ENCODE data around the gene EXOC4.

DNA sequence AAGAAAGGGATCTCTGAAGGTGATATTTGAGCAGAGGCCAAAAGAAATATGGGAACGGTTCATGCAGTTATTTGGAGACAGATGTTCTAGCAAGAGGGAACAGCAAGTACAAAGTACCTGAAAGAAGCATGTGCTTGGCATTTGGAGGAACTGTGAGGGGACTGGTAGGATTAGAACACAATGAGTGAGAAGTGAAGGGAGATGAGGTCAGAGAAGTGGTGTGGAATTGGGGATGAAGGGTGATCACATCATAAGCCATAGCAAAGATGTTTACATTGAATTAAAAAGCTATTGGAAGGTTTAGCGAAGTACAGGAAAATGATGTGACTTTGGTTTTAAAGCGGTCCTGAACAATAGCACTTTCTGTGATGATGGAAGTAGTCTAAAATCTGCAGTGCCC lies 471.8 kb downstream of the EXOC4 start:
- TF ChIP-seq EZH2 (IDR thresholded peaks at IDR 0.05; ENCODE audit: low read depth, low read length, severe bottlenecking) (no peak), RAD21 (IDR thresholded peaks at IDR 0.05 in 1 of 2, conservative IDR thresholded peaks at IDR 0.05 in 1 of 2; ENCODE audit: low read depth in 2 of 2, low read length in 2 of 2) (no peak), FOSL1 (IDR thresholded peaks at IDR 0.05; ENCODE audit: insufficient read depth, low read depth, low read length) (no peak), JUND (IDR thresholded peaks at IDR 0.05; ENCODE audit: low read length) (no peak), EP300 (IDR thresholded peaks at IDR 0.05; ENCODE audit: borderline replicate concordance in 1 of 2, low read depth in 2 of 2, low read length in 2 of 2) (no peak), POLR2A (IDR thresholded peaks at IDR 0.05; ENCODE audit: control extremely low read depth in 1 of 2, low read depth in 2 of 2, low read length in 2 of 2) (no peak), SAP30 (IDR thresholded peaks at IDR 0.05; ENCODE audit: insufficient read depth, insufficient replicate concordance, low read length) (no peak)
- TF ChIP-seq, protein P1, sequence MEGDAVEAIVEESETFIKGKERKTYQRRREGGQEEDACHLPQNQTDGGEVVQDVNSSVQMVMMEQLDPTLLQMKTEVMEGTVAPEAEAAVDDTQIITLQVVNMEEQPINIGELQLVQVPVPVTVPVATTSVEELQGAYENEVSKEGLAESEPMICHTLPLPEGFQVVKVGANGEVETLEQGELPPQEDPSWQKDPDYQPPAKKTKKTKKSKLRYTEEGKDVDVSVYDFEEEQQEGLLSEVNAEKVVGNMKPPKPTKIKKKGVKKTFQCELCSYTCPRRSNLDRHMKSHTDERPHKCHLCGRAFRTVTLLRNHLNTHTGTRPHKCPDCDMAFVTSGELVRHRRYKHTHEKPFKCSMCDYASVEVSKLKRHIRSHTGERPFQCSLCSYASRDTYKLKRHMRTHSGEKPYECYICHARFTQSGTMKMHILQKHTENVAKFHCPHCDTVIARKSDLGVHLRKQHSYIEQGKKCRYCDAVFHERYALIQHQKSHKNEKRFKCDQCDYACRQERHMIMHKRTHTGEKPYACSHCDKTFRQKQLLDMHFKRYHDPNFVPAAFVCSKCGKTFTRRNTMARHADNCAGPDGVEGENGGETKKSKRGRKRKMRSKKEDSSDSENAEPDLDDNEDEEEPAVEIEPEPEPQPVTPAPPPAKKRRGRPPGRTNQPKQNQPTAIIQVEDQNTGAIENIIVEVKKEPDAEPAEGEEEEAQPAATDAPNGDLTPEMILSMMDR (IDR thresholded peaks at IDR 0.05; ENCODE audit: control extremely low read depth in 1 of 3, insufficient read depth in 1 of 3, low read depth in 1 of 3, low read length in 3 of 3): no peak
- TF ChIP-seq, protein P2, sequence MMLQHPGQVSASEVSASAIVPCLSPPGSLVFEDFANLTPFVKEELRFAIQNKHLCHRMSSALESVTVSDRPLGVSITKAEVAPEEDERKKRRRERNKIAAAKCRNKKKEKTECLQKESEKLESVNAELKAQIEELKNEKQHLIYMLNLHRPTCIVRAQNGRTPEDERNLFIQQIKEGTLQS (IDR thresholded peaks at IDR 0.05; ENCODE audit: insufficient read depth, low read depth, low read length): no peak
